GM19452 (cell line): Measurements from ENCODE around the gene PIGO.

Experiments
- ATAC-seq: cut with Tn5 transposase; IDR thresholded peaks from one replicate; pipeline ENCODE4 v1.9.1; 2021; ENCODE audit not compliant: unreplicated experiment

The PIGO gene

GRCh38 chr9:35107297-35108290, 11.2 kb upstream of the PIGO start:
- ATAC-seq = no peak

GRCh38 chr9:35106343-35106730, 9.9 kb upstream of the PIGO start:
- no peak for ATAC-seq

DNA sequence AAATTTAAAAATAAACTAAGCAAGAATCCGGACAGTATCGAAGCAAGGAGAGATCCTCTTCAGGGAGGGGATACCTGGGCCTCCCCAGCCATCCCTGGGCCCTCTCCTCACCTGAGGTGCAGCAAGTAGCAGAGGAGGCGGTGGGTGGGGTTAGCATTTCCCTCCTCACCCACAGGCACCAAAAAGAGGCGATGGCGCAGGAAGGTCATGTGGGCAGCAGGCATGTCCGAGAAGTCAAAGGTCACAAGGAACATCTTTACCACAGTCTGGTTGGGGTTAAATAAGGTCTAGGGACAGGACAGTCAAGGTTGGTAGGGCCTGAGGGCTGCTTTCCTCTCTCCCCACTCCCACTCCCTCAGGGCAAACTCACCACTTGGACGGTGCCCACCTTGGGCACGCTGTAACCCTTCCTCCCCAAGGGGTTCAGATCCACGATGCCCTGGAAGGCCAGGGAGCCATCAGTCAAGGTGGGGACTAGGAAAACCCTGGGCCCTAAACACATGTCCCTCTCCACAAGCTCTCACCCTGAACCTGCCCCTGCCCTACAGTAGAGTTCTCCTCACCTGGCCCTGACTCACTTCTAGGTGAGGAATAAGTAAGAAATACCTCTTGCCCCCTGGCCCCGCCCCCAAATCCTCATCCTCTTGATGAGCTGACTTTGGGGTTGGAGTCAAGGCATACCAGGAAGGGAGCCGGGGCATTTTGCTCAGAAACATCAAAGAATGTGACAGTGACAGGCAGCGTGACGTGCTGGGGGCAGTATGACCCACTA, 9.4 kb upstream of the PIGO start:
- ATAC-seq = no peak

GRCh38 chr9:35105126-35105525, 8.7 kb upstream of the PIGO start:
- ATAC-seq = no peak

- no peak for ATAC-seq
These were observed 8.2 kb upstream of the PIGO start for GRCh38 chr9:35104586-35104985.

DNA sequence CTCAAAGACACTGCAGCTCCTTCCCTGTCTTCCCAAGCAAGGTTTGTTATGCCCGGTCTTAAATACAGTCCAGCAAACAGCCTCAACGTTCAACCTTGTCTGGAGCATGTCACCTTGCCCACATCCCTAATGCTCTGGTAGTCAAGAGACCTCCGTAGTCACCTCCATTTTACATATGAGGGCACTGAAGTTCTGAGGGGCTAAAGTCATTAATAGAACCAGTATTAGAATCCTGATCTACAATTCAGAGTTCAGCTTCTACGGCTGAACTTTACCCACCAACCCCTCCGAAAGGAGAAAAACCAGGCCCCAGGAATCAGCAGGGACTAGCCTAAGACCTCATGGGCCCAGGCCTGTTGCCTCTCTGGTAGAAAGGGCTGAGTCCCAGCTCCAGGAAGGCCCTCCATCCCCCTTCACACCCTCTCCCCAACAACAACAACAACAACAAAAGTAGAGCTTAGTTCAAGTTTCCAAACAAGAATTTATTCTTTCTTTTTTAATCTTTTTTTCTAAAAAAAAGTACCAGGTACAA, 7.3 kb upstream of the PIGO start:
- no peak for ATAC-seq

DNA sequence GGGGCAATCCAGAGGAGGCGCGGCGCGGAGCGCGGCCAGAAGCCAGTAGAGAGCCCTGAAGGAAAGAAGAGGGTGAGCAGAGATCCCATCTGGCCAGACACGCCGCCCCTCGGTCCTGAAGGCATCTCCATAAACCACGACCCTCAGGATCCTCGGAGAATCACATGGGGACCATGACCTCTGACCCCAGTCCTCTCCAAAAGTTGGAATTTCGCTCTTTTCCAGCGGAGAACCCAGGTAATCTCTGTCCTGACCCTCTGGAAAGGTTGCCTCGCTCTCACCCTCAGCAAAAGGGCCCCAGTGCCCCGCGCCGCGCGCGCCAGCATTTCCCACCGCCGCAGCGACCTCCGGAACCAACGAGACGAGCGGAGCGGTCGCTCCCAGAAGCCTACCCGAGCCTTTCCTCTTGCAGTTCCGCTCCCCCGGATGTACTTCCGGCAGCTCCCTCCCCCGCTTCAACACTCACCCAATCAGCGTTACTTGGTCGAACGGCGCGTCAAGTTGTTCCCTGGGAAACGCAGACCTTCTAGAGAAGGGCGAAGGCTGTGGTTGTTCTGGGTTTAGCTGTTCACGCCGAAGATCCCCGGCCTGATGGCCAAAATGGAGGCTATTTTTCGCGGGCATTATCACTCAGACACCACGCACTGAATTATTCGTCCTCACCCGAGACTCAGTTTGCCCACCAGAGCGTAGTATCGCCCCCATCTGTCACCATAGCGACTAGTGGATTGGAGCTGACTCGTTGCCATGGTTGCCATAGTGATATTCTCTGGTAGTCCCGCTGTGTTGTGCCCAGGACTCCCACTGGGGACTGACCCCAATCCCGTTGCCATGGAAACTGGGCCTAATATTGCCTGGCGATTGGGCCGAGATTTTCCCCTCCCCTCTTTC, 6.6 kb upstream of the PIGO start, which contains the start of gene STOML2:
STOML2 (minus strand) TSS at position 363 of the 891 bp plus-strand sequence; CDS start at position 326, 37 bp downstream.
- ATAC-seq = peak; percentile 93

- peak; percentile 8 for ATAC-seq
These were observed 6.0 kb upstream of the PIGO start for GRCh38 chr9:35102465-35102768.

GRCh38 chr9:35097573-35097972, 1.2 kb upstream of the PIGO start:
- ATAC-seq = no peak

- no peak for ATAC-seq
These were observed 4.9 kb downstream of the PIGO start for GRCh38 chr9:35091536-35091935.

- no peak for ATAC-seq
These were observed 7.0 kb downstream of the PIGO start for GRCh38 chr9:35089434-35089833.

GRCh38 chr9:35085078-35085477, 11.3 kb downstream of the PIGO start:
- ATAC-seq = no peak

DNA sequence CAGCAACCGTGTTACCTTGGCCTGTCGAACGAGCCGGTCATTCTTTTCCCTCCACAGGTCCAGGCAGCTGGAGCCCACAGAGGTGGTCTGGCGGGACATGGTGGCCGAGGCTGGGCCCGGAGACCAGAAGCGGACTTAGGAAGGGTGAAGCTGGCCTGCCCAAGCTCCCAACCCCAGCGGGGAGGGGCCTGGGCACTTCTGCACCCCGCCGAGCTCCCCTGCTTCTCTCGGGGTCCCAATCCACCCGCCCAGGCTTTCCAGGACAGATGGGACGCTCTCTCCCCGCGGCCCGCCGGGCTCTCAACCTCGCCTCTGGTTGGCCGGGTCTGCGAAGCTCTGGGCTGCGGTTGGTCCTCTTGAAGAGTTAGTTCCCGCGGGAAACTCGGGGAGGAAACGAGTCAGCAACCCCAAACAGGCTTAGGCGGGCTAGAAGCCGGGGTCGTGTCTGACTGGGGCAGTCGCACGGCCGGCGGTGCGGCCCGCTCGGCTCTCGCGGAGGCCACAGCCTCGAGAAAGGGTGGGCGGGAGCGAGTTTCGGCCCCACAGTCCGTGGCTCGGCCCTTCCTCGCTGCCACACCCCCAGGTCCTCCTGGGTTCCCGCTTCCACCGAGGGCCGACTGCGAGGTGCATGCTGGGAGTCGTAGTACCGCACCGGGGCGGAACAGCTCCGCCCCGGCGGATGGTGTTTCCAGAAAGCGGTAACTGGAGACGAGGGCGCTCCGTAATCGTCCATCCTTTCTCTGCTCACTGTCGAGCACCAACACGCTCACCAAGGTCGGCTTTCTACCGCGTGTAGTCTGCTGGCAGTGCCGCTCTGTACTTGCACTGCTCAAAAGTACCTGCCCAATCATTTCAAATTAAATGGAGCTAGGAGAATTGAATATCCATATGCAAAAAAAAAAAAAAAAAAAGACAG, 16.7 kb downstream of the PIGO start, which contains the start of gene FANCG:
FANCG (minus strand) TSS at position 517 of the 916 bp plus-strand sequence; CDS start at position 99, 418 bp downstream.
- peak; percentile 94 for ATAC-seq

GRCh38 chr9:35079041-35079425, 17.4 kb downstream of the PIGO start:
- ATAC-seq = no peak

- ATAC-seq = no peak
These were observed 18.3 kb downstream of the PIGO start for GRCh38 chr9:35078066-35078465.

GRCh38 chr9:35076848-35077247, 19.5 kb downstream of the PIGO start:
- no peak for ATAC-seq

- no peak for ATAC-seq
These were observed 21.0 kb downstream of the PIGO start for GRCh38 chr9:35075358-35075757.

DNA sequence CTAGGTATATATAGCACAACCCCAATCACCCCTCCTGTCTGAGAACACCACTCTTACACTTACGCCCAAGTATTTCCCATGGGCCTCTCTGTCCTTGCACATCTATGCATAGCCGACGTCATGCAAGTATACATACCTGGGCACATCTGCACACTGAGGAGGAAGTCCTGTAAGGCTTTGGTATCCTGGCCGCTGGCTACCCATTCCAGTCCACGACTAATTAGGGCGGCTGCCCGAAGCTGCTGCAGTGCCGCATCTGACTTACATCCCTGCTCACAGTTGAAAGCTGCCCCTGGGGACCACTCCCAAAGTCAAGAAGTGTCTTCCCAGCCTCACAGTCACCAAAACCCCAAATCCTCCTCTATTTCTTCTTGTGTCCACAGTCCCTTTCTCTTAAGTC, 21.6 kb downstream of the PIGO start:
- no peak for ATAC-seq

- ATAC-seq = no peak
These were observed 22.2 kb downstream of the PIGO start for GRCh38 chr9:35074141-35074540.

GRCh38 chr9:35073279-35073612, 23.1 kb downstream of the PIGO start:
- ATAC-seq = no peak
